GM19025 (cell line): ENCODE measurements around the gene IGFBP5.

Experiments used
- ATAC-seq: cut with Tn5 transposase; IDR thresholded peaks from one replicate; pipeline ENCODE4 v1.9.1; 2021; ENCODE audit warnings: mild to moderate bottlenecking, low read depth, moderate library complexity; ENCODE audit not compliant: unreplicated experiment

IGFBP5 gene

GRCh38 chr2:216670266-216671080, 24.9 kb downstream of the IGFBP5 start:
- ATAC-seq, result no peak

DNA sequence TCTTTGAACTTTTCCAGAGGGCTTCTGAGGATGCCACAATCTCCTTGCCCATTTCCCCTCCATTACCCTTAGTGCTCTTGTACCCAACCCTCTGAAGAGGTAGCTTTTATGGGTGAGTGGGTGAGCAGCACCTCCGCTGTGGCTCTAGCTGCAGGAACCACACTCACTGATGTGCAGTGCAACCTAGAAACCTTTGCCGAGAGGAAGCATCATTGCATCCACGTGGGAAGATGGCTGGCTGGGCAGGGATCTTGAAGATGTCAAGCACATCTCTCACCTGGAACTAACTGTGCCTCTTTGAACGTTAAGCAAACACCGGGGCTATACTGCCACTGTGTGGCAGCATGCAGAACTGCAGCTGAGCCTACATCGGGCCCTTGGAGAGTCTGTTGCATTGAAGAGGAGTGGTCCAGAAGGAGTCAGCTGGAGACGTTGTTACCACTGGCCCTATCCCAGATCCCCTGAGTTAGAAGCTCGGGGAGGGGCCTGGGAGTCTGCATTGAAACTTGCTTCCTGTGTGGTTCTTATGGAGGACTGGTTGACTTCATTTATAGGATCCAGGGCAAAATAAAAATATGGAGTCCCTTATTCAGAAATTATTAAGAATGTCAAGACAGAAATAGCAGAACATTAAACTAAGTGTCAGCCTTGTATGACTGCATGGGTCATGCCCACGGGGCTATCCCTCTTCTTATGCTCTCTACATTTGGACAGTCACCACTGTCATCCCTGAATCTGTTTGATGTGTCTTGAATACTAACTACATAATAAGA, 28.7 kb downstream of the IGFBP5 start:
- peak; percentile 68 for ATAC-seq

GRCh38 chr2:216665717-216666116, 29.6 kb downstream of the IGFBP5 start:
- ATAC-seq, result no peak

GRCh38 chr2:216665242-216665641, 30.1 kb downstream of the IGFBP5 start:
- no peak for ATAC-seq

DNA sequence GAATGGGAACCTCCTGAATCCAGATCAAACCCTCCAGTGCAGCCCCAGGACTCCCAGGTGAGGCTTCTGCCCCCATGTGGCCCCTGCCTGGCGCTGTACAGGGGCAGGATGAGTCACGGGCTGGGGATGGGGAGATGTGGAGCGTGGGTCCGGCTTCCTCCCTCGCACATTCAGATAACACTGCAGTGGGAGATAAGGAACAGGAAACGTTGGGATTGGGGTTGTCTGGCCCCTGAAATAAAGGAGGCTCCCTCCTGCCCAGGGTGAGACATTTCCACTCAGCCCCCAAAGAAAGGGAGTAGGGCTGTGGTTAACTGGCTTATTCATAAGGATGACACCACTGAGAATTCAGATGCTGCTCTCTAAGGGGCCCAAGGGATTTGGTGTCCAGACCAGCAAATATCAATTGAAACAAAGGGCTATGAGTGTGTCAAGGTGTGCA, 30.7 kb downstream of the IGFBP5 start:
- no peak for ATAC-seq

DNA sequence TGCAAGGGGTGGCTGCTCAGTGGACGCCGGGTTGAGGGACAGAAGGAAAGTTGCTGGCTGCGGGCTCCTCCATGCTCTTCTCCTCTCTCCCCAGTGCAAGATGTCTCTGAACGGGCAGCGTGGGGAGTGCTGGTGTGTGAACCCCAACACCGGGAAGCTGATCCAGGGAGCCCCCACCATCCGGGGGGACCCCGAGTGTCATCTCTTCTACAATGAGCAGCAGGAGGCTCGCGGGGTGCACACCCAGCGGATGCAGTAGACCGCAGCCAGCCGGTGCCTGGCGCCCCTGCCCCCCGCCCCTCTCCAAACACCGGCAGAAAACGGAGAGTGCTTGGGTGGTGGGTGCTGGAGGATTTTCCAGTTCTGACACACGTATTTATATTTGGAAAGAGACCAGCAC, 31.5 kb downstream of the IGFBP5 start:
- no peak for ATAC-seq

- ATAC-seq, result no peak
These were observed 32.2 kb downstream of the IGFBP5 start for GRCh38 chr2:216663106-216663505.

DNA sequence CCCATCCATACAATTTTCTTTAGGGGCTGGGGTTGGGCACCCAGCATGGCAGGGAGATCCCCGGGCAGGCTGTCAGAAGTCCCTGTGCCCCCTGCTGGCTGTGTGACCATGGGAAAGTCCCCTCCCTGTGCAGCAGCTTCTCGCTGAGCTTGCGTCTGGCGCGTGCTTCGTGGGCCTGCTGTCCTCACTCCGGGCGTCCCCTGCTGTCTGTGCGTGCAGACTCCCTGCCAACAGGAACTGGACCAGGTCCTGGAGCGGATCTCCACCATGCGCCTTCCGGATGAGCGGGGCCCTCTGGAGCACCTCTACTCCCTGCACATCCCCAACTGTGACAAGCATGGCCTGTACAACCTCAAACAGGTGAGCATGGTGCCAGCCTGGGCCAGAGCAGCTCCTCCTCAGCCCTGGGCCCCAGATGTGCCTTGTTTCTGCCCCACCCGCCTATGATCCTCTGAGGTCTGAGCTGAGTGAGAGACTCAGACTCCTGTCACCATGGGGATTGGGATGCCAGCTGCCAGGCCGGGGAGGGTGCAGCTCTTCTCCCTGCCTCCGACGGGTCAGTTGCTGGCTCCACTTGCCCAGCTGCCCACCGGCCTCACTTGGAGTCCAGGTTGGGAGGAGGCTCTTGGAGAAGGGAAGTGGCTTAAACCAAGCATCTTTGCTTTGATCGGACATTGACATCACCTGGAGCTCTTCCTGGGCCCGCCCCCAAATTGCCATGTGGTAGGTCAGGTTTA, 33.5 kb downstream of the IGFBP5 start:
- ATAC-seq, result no peak

GRCh38 chr2:216661051-216661450, 34.3 kb downstream of the IGFBP5 start:
- ATAC-seq, result no peak

GRCh38 chr2:216660496-216660895, 34.9 kb downstream of the IGFBP5 start:
- ATAC-seq, result no peak

GRCh38 chr2:216659276-216659675, 36.1 kb downstream of the IGFBP5 start:
- ATAC-seq, result no peak

GRCh38 chr2:216658757-216659156, 36.6 kb downstream of the IGFBP5 start:
- no peak for ATAC-seq

DNA sequence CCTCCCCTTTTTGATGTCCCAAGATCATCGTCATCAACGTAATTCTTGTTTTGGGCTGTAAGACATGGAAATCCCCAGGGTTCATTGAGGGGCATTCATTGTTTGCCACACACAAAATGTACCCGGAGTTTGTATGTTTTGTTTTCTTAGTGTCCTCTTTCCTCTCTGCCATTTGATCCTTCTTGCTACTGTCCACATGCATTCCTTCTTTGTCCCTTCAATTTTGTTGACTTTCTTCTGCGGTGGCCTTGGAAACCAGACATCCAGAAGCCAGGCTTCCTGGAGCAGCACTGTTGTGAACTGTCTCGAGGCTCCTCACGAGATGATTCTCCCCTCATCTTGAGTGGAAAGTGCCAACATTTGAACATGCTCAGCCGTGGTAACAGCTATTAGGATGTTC, 37.4 kb downstream of the IGFBP5 start:
- ATAC-seq, result no peak

DNA sequence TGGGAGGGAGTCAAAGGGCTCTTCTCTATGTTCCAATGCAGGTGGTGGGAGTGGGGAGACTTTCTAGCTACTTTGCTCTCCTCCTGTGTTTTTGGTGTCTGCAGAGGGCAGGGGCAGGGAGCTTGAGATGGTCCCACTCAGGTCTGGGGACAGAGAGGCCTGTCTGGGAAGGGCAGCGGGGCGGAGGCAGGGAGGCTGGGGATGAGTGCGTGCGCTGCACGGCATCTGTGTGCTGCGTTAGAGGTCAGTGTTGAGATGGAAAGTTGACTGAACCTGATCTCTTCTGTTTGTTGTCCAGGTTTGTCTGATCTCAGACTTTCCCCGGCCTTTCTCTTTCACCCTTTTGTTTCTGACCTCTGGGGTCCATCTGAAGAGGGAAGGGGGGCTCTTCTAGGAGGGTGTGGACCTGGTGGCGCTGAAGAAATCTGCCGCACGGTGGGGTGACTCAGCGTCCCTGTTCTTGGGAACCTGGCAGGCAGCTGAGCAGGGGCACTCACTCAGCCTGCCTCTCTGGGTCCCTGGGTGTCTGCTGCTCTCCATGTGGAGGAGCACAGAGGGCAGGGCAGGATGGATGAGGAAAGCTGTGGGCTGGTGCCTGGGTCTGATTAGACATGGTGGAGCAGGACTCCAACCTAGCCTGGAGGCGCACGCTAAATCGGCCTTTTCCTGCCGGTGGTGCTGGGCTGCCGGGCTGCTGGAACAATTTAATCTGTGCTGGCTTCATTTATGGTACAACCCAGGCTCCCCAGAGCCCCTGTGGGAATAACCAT, 38.1 kb downstream of the IGFBP5 start:
- ATAC-seq, result no peak

GRCh38 chr2:216654528-216655052, 40.8 kb downstream of the IGFBP5 start:
- ATAC-seq, result no peak

GRCh38 chr2:216653931-216654365, 41.4 kb downstream of the IGFBP5 start:
- no peak for ATAC-seq

GRCh38 chr2:216653093-216653799, 42.1 kb downstream of the IGFBP5 start:
- no peak for ATAC-seq

GRCh38 chr2:216652566-216652965, 42.8 kb downstream of the IGFBP5 start:
- ATAC-seq, result no peak

- ATAC-seq, result no peak
These were observed 43.9 kb downstream of the IGFBP5 start for GRCh38 chr2:216651351-216651881.
